ENCODE measurements around the gene SESN3. TPM values are rescaled to one million over a fixed set of nuclear protein-coding genes. Genes with fewer than 3 reads are reported as not detected.

SESN3 gene
- total and polyA plus RNA-seq, 2 experiments from 2014 or later = 2.9 to 19.2 TPM

DNA sequence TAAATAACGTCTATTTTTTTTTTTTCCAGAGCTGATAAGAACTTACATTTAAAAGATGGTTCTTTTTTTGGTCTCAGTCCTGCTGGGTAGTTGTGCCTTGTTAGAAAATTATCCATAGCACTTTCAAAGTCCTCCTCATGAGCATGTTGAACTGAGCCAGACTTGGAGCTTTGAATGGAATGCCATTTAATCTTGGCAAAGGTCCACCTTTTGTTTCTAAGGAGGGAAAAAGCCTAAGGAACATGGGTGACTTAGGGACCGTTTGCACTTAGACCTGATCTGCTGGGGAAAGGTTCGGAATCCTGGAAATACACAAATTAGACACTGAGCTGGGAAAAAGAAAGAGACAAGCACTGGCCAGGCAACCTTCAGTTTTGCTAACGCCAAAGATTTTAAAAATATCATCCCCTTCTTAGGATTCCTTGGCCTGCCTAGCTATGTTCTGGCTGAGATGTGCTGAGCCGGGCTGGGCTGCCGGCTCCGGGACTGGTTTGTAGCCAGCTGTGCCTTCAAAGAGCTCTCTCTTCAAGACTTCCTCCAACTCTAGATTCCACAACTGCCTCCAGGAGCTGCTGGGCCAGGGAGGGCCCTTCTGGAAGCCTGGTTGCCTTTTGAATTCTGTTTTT, 74.0 kb downstream of the SESN3 start:
- Histone ChIP-seq H3K4me3 (no peak overlapping the region), H3K27ac (no peak overlapping the region), H4K20me1 (ENCODE audit: insufficient read depth) (no peaks in the 10 kb centered on the region), H3K36me3 (ENCODE audit: low read depth) (no peaks in the 10 kb centered on the region), H3K27me3 (replicated peaks; ENCODE audit: insufficient read depth) (no peaks in the 10 kb centered on the region), H3K9me2 (ENCODE audit: insufficient read depth) (no peaks in the 10 kb centered on the region), H3K79me2 (ENCODE audit: insufficient read depth) (no peaks in the 10 kb centered on the region), H3K9ac (no peak overlapping the region), H3K9me3 (ENCODE audit: low read depth) (no peaks in the 10 kb centered on the region), H3K4me1 (ENCODE audit: insufficient read depth) (no peaks in the 10 kb centered on the region), H2AFZ (no peak overlapping the region), H3F3A (ENCODE audit: insufficient read depth) (no peaks in the 10 kb centered on the region), H3K4me2 (ENCODE audit: unreplicated experiment) (no peak overlapping the region)
- 59 to 60% methylated on average over 7 of the region's 7 CpGs for WGBS, 2 experiments (ENCODE audit: low coverage in 1 of 2, low lambda C conversion rate in 2 of 2, missing lambda C conversion rate in 2 of 2)
- in situ Hi-C loops (cut with MboI) = loop anchor here (10.0 to 25.0 kb wide), 2 partner anchors 608 to 1230 kb away; partner anchors contain the start of genes CCDC82 and JRKL
- no peak for TF ChIP-seq EZH2 (IDR thresholded peaks at IDR 0.05; ENCODE audit: insufficient read depth, poor library complexity, severe bottlenecking)
- no peak for TF ChIP-seq EZH2phosphoT487 (IDR thresholded peaks at IDR 0.05; ENCODE audit: insufficient read depth, low read depth)
- DNase-seq = peak; percentile 6

GRCh38 chr11:95156133-95156721, 74.8 kb downstream of the SESN3 start:
- 93% methylated on average over 5 of the region's 5 CpGs for WGBS, 2 experiments (ENCODE audit: low coverage in 1 of 2, low lambda C conversion rate in 2 of 2, missing lambda C conversion rate in 2 of 2)
- Histone ChIP-seq H3K9me3 (ENCODE audit: low read depth) (no peaks in the 10 kb centered on the region), H2AFZ (no peak overlapping the region), H3F3A (ENCODE audit: insufficient read depth) (no peaks in the 10 kb centered on the region), H3K4me2 (ENCODE audit: unreplicated experiment) (no peak overlapping the region), H3K4me1 (ENCODE audit: insufficient read depth) (0 out of 2 replicates have a peak, but pooled peaks cover 4% of the 10 kb centered on the region), H3K27ac (no peak overlapping the region), H3K4me3 (no peak overlapping the region), H4K20me1 (ENCODE audit: insufficient read depth) (no peaks in the 10 kb centered on the region), H3K9me2 (ENCODE audit: insufficient read depth) (no peaks in the 10 kb centered on the region), H3K27me3 (replicated peaks; ENCODE audit: insufficient read depth) (no peaks in the 10 kb centered on the region), H3K9ac (no peak overlapping the region), H3K36me3 (ENCODE audit: low read depth) (no peaks in the 10 kb centered on the region), H3K79me2 (ENCODE audit: insufficient read depth) (no peaks in the 10 kb centered on the region)
- no peak for DNase-seq
- in situ Hi-C loops (cut with MboI) = loop anchor here (10.0 to 25.0 kb wide), 2 partner anchors 609 to 1231 kb away; partner anchors contain the start of genes CCDC82 and JRKL
- TF ChIP-seq EZH2 (IDR thresholded peaks at IDR 0.05; ENCODE audit: insufficient read depth, poor library complexity, severe bottlenecking) = no peak
- no peak for TF ChIP-seq EZH2phosphoT487 (IDR thresholded peaks at IDR 0.05; ENCODE audit: insufficient read depth, low read depth)

DNA sequence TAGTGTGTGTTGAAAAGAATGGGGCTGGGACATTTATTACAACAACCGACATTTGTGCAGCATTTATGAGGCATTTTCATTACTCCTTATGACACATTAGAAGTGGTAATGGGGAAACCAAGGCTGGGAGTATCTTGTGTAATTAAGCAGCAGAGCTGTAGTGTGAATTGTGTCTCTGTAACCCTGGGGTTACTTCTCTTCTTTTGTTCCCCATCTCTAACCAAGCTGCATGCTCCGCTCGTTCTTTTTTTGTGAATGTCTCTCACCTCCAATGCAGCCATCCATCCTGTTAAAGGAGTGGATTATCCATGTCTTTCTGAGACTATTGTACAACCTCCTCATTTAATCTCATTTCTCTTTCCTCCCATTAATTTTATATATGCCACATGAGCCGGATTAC, 75.6 kb downstream of the SESN3 start:
- no peak overlapping the region for H2AFZ ChIP-seq
- H3K9me2 ChIP-seq (ENCODE audit: insufficient read depth) = no peaks in the 10 kb centered on the region
- no peak overlapping the region for H3K9ac ChIP-seq
- TF ChIP-seq EZH2phosphoT487 (IDR thresholded peaks at IDR 0.05; ENCODE audit: insufficient read depth, low read depth) = no peak
- TF ChIP-seq EZH2 (IDR thresholded peaks at IDR 0.05; ENCODE audit: insufficient read depth, poor library complexity, severe bottlenecking) = no peak
- H4K20me1 ChIP-seq (ENCODE audit: insufficient read depth) = no peaks in the 10 kb centered on the region
- H3K4me2 ChIP-seq (ENCODE audit: unreplicated experiment) = no peak overlapping the region
- H3K4me1 ChIP-seq (ENCODE audit: insufficient read depth) = 0 out of 2 replicates have a peak, but pooled peaks cover 4% of the 10 kb centered on the region
- H3K27me3 ChIP-seq (replicated peaks; ENCODE audit: insufficient read depth) = no peaks in the 10 kb centered on the region
- no peak overlapping the region for H3K27ac ChIP-seq
- no peak overlapping the region for H3K4me3 ChIP-seq
- in situ Hi-C loops (cut with MboI) = loop anchor here (10.0 to 25.0 kb wide), 2 partner anchors 609 to 1232 kb away; partner anchors contain the start of genes CCDC82 and JRKL
- WGBS, 2 experiments (ENCODE audit: low coverage in 1 of 2, low lambda C conversion rate in 2 of 2, missing lambda C conversion rate in 2 of 2) = 89 to 93% methylated on average over 4 of the region's 4 CpGs
- H3F3A ChIP-seq (ENCODE audit: insufficient read depth) = no peaks in the 10 kb centered on the region
- no peaks in the 10 kb centered on the region for H3K9me3 ChIP-seq (ENCODE audit: low read depth)
- DNase-seq = no peak
- no peaks in the 10 kb centered on the region for H3K79me2 ChIP-seq (ENCODE audit: insufficient read depth)
- H3K36me3 ChIP-seq (ENCODE audit: low read depth) = no peaks in the 10 kb centered on the region

DNA sequence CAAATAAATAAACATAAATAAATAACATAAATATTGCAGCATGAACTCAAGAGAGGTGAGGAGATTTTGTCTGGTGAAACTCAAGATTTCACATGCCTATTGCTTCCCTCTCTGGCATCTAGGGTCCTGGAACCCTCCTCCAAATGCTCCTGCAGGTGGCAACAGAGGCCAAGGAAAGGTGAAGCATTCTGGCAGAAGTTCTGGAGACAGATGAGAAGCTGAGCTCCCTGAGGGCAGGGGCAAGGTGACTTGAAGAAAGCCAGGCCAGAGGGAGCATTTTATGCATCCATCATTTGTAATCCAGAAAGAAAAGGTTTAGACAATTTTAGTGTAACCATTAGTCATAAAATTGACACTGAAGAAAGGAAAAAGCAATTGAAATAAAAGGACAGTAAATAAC, 76.5 kb downstream of the SESN3 start:
- H3F3A ChIP-seq (ENCODE audit: insufficient read depth) = peaks cover 2% of the 10 kb centered on the region; the same call in 1 of the 2 replicates
- H4K20me1 ChIP-seq (ENCODE audit: insufficient read depth) = no peaks in the 10 kb centered on the region
- 0 out of 2 replicates have a peak, but pooled peaks cover 4% of the 10 kb centered on the region for H3K4me1 ChIP-seq (ENCODE audit: insufficient read depth)
- H3K79me2 ChIP-seq (ENCODE audit: insufficient read depth) = no peaks in the 10 kb centered on the region
- H3K27ac ChIP-seq = no peak overlapping the region
- H3K4me2 ChIP-seq (ENCODE audit: unreplicated experiment) = no peak overlapping the region
- TF ChIP-seq EZH2 (IDR thresholded peaks at IDR 0.05; ENCODE audit: insufficient read depth, poor library complexity, severe bottlenecking) (no peak), EZH2phosphoT487 (IDR thresholded peaks at IDR 0.05; ENCODE audit: insufficient read depth, low read depth) (no peak)
- no peak overlapping the region for H2AFZ ChIP-seq
- in situ Hi-C loops (cut with MboI) = loop anchor here (5.0 to 25.0 kb wide), 3 partner anchors 553 to 1233 kb away; partner anchors contain the start of genes CCDC82 and JRKL
- no peak overlapping the region for H3K9ac ChIP-seq
- no peaks in the 10 kb centered on the region for H3K36me3 ChIP-seq (ENCODE audit: low read depth)
- H3K27me3 ChIP-seq (replicated peaks; ENCODE audit: insufficient read depth) = no peaks in the 10 kb centered on the region
- no peaks in the 10 kb centered on the region for H3K9me2 ChIP-seq (ENCODE audit: insufficient read depth)
- no peak overlapping the region for H3K4me3 ChIP-seq
- DNase-seq = peak; percentile 80
- no peaks in the 10 kb centered on the region for H3K9me3 ChIP-seq (ENCODE audit: low read depth)

Measured in GM23248 (cell line).